Transverse colon (tissue), 3 donors: ENCODE measurements around the gene CLMN.

Source experiments
- EP300 ChIP-seq: sonication (generic); formaldehyde crosslinking; IDR thresholded peaks from one replicate; pipeline ENCODE4 v1.6.1; 2017; ENCODE audit warnings: antibody characterized with exemption, low read depth
- POLR2A ChIP-seq: fragments of 450-650 bp; IDR thresholded peaks from one replicate; pipeline ENCODE4 v1.6.1; 2016; ENCODE audit warnings: antibody characterized with exemption, mild to moderate bottlenecking, moderate library complexity
- TF ChIP-seq, protein P1 (sequence below), 5 experiments: fragments of 200-600 bp in 3 of 5; fragments of 450-650 bp in 2 of 5; sonication (generic) in 3 of 5; IDR thresholded peaks; 1 replicate in 2 of 5; 2 replicates in 3 of 5; pipeline ENCODE4 v1.5.1; 2016 to 2017; ENCODE audit warnings: antibody characterized with exemption in 5 of 5, inconsistent platforms in 3 of 5, mild to moderate bottlenecking in 2 of 5, moderate library complexity in 1 of 5

DNA sequence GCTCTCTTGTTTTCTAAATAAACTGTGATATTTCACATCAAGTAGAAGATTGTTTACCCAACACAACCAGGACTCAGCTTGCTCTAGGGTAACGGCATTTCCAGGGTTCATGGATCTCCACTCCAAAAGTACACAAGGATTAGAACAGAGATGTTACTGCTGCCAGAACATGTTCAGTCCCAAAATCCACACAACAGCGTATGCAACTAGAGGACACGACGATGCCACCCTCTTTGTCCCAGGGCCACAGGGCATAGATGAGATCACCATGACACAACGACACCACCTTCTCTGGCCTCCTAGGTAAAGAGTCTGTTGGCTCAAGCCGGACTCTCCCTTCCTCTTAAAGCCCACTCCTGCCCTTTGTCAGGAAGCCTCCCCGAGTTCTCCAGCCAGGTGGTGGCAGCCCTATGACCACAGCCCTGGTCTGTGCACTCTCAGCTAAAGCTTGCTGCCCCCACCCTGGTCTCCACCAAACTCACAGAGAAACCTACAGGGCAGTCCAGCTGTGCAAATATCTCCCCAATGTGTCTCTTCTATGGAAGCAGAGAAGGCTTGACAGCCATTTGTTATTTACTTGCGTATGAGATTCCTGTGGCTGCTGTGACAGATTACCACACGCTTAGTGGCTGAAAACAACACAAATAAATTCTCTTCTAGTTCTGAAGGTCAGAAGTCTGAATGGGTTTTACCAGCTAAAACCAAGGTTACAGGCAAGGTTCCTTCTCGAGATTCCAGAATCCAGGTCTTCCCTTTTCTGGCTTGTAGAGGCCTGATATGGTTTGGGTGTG is 10.3 kb downstream of the CLMN start:
- TF ChIP-seq, protein P1, sequence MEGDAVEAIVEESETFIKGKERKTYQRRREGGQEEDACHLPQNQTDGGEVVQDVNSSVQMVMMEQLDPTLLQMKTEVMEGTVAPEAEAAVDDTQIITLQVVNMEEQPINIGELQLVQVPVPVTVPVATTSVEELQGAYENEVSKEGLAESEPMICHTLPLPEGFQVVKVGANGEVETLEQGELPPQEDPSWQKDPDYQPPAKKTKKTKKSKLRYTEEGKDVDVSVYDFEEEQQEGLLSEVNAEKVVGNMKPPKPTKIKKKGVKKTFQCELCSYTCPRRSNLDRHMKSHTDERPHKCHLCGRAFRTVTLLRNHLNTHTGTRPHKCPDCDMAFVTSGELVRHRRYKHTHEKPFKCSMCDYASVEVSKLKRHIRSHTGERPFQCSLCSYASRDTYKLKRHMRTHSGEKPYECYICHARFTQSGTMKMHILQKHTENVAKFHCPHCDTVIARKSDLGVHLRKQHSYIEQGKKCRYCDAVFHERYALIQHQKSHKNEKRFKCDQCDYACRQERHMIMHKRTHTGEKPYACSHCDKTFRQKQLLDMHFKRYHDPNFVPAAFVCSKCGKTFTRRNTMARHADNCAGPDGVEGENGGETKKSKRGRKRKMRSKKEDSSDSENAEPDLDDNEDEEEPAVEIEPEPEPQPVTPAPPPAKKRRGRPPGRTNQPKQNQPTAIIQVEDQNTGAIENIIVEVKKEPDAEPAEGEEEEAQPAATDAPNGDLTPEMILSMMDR (IDR thresholded peaks at IDR 0.05) = no peak
- TF ChIP-seq POLR2A = no peak
- TF ChIP-seq EP300 = no peak
